Kidney epithelial cell (primary cell): Measurements from ENCODE around the gene CELF2. TPM values are rescaled to one million over a fixed set of nuclear protein-coding genes. Genes with fewer than 3 reads are reported as not detected.
A peak's percentile ranks its signal among the peaks of the same experiment; 100 is the strongest.
"Not testable (repeated sequence)": the region's sequence is repeated elsewhere in the genome, so short reads cannot be mapped to it uniquely, and the experiment has no call there.

Source experiments
- DNase-seq: peaks from one replicate; pipeline ENCODE4 v3.0.0-alpha.2; 2010; ENCODE audit warnings: low read depth
- H3K27me3 ChIP-seq: 2 replicates; pipeline ENCODE4 v1.6.0; 2011; ENCODE audit warnings: low read length; ENCODE audit not compliant: control insufficient read depth, insufficient read depth
- H3K36me3 ChIP-seq: 2 replicates; pipeline ENCODE4 v1.5.1; 2011; ENCODE audit warnings: low read length; ENCODE audit not compliant: control insufficient read depth, insufficient read depth
- H3K4me3 ChIP-seq: 2 replicates; pipeline ENCODE4 v1.5.1; 2011; ENCODE audit warnings: low read depth, mild to moderate bottlenecking, control low read depth, low read length
- CTCF ChIP-seq: IDR thresholded peaks from 2 replicates; pipeline ENCODE4 v1.5.1; 2011; ENCODE audit warnings: mild to moderate bottlenecking, moderate library complexity, low read length, control low read depth, inconsistent platforms; ENCODE audit not compliant: insufficient read depth, poor library complexity, severe bottlenecking
- total RNA-seq: library from RNA; depleted of rRNA; stranded (reverse); fragments of >200 nt; gene quantifications from 2 replicates; pipeline ENCODE4 v1.2.3, GENCODE V29; 2015

CELF2 gene
- total RNA-seq, 1 donor from 2014 or later: 15.2 TPM

- no peaks in the 10 kb centered on the region for H3K36me3 ChIP-seq
- no peak for TF ChIP-seq CTCF
Observed at GRCh38 chr10:11344550-11344949, 326.9 kb downstream of the CELF2 start.

GRCh38 chr10:11345224-11346054, 327.8 kb downstream of the CELF2 start:
- Histone ChIP-seq H3K27me3 (no peaks in the 10 kb centered on the region), H3K36me3 (no peaks in the 10 kb centered on the region), H3K4me3 (no peak overlapping the region)
- no peak for TF ChIP-seq CTCF
- DNase-seq: peak; percentile 14

More at GRCh38 chr10:11344550-11344949, 326.9 kb downstream of the CELF2 start:
- no peak for DNase-seq
- no peaks in the 10 kb centered on the region for H3K27me3 ChIP-seq
- no peak overlapping the region for H3K4me3 ChIP-seq

GRCh38 chr10:11347580-11347979, 329.9 kb downstream of the CELF2 start:
- not testable (repeated sequence) for H3K27me3 ChIP-seq, DNase-seq, H3K36me3 ChIP-seq, H3K4me3 ChIP-seq

- no peak overlapping the region for H3K4me3 ChIP-seq
- no peak for TF ChIP-seq CTCF
- H3K27me3 ChIP-seq: no peaks in the 10 kb centered on the region
- DNase-seq: no peak
- H3K36me3 ChIP-seq: no peaks in the 10 kb centered on the region
Observed at GRCh38 chr10:11351801-11352200, 334.1 kb downstream of the CELF2 start.

- no peak for TF ChIP-seq CTCF
- DNase-seq: no peak
- H3K27me3 ChIP-seq: no peaks in the 10 kb centered on the region
- no peak overlapping the region for H3K4me3 ChIP-seq
- H3K36me3 ChIP-seq: no peaks in the 10 kb centered on the region
Observed at GRCh38 chr10:11353006-11353896, 335.6 kb downstream of the CELF2 start.

- no peak for DNase-seq
- Histone ChIP-seq H3K4me3 (no peak overlapping the region), H3K36me3 (no peaks in the 10 kb centered on the region), H3K27me3 (no peaks in the 10 kb centered on the region)
- TF ChIP-seq CTCF: no peak
Observed at GRCh38 chr10:11354823-11355222, 337.2 kb downstream of the CELF2 start.
